ENCODE data around the gene KCTD17. TPM values are rescaled to one million over a fixed set of nuclear protein-coding genes. Genes with fewer than 3 reads are reported as not detected.

KCTD17 gene
- total RNA-seq, 1 donor, result 25.0 TPM

DNA sequence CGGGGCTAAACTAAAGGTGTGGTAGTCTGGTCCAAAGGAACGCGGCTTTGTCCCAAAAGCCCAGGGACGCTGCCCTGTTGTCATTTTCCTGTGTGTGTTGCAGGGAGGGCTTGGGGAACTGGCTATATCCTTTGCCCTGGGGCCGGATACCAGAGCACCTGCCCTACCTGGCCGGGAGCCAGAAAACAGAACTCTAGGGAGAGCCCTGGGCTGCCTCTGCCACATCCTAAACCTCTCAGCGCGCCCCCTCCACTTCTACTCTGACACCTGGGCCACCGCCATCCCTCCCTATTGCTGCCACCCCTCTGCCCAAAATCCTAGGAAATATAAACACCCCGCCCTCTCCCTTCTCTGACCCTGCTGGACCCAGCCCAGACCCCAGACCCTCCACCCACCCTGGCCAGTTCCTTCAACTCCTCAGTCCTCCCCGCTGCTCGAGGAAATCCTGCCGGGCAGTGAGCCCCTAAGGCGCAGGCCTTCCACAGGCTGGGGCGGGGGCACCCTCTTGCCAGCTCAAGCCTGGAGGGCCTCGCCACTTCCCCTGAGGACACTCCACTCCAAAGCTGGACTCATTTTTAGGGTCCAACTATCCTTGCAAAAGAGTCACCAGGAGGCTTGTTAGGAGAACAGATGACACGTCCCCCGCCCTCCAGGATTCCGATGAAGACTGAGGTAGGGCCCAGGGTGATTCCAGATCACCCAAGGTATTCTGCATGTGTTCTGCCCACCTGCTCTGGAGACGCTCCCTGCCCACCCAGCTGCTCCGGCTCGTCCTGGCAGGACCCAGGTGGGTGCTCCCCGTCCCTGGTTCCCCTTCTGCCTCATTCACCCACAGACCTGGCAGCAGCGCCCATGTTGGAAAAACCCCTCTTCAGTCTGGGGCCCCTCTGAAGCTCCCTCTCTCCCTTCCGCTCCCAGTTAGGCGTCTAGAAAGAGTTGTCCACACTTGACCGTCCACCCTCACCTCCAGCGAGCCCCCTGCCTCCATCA, 12.2 kb downstream of the KCTD17 start:
- H3K27ac ChIP-seq (ENCODE audit: low read depth, low read length), result no peak overlapping the region
- no peak overlapping the region for H3K4me2 ChIP-seq (ENCODE audit: insufficient read depth, low read length)
- H3K79me2 ChIP-seq (ENCODE audit: insufficient read depth, low read length), result no peaks in the 10 kb centered on the region
- TF ChIP-seq, protein P1, sequence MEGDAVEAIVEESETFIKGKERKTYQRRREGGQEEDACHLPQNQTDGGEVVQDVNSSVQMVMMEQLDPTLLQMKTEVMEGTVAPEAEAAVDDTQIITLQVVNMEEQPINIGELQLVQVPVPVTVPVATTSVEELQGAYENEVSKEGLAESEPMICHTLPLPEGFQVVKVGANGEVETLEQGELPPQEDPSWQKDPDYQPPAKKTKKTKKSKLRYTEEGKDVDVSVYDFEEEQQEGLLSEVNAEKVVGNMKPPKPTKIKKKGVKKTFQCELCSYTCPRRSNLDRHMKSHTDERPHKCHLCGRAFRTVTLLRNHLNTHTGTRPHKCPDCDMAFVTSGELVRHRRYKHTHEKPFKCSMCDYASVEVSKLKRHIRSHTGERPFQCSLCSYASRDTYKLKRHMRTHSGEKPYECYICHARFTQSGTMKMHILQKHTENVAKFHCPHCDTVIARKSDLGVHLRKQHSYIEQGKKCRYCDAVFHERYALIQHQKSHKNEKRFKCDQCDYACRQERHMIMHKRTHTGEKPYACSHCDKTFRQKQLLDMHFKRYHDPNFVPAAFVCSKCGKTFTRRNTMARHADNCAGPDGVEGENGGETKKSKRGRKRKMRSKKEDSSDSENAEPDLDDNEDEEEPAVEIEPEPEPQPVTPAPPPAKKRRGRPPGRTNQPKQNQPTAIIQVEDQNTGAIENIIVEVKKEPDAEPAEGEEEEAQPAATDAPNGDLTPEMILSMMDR (IDR thresholded peaks at IDR 0.05; ENCODE audit: extremely low read depth, low read depth, low read length), result no peak
- peaks cover 3% of the 10 kb centered on the region for H4K20me1 ChIP-seq (ENCODE audit: insufficient read depth, low read length)
- no peaks in the 10 kb centered on the region for H3K9me3 ChIP-seq (ENCODE audit: low read depth, low read length)
- peak; percentile 76 for DNase-seq (ENCODE audit: insufficient read length, low spot score, missing footprints)
- H3K4me3 ChIP-seq (ENCODE audit: insufficient read depth, low read length), result no peak overlapping the region
- peaks cover 12% of the 10 kb centered on the region for H3K27me3 ChIP-seq (ENCODE audit: insufficient read depth, low read length)
- H3K36me3 ChIP-seq (ENCODE audit: insufficient read depth, low read length), result no peaks in the 10 kb centered on the region
- H2AFZ ChIP-seq (ENCODE audit: low read length), result no peak overlapping the region
- no peaks in the 10 kb centered on the region for H3K4me1 ChIP-seq (ENCODE audit: insufficient read depth, low read length)

DNA sequence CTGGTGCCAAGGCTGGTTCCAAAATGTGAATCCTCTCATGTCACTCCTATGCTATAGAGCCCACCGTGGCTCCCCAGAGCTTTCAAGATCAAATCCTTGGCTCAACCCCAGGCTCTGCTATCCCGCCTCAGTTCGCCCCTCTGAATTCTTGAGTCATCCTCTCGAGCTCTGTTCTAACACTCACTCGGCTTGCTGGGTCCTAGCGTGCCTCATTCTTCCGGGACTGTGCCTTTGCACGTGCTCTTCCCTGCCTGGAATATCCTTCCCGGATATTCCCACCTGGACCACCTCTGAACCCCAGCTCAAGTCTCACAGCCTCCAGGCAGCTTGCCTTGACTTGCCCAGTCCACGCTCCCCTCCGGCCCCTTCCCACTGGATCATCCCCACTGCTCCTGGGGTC, 13.0 kb downstream of the KCTD17 start:
- TF ChIP-seq, protein P1 (IDR thresholded peaks at IDR 0.05; ENCODE audit: extremely low read depth, low read depth, low read length), result no peak

DNA sequence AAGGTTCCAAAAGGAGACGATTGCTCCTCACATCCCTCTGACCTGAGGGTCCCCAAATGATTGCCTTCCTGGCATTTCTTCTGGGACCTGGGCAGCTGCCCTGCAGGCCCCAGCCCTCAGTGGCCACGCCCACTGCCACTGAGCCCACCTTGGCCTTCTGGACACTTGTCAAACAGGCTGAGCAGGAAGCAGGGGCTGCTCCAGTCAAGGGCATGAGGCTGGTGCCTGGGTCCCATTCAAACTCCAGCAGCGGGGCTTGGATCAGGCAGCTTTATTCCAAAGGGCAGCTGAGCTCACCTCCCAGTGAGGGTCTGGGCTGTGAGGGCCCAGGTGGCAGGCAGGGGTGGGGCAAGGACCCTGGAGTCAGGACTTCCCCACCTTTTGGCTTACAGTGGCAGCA, 13.6 kb downstream of the KCTD17 start:
- Histone ChIP-seq H3K4me2 (ENCODE audit: insufficient read depth, low read length) (no peak overlapping the region), H2AFZ (ENCODE audit: low read length) (no peak overlapping the region)
- no peak for DNase-seq (ENCODE audit: insufficient read length, low spot score, missing footprints)

More for the DNA sequence above, 13.0 kb downstream of the KCTD17 start:
- Histone ChIP-seq H3K27ac (ENCODE audit: low read depth, low read length) (no peak overlapping the region), H3K79me2 (ENCODE audit: insufficient read depth, low read length) (no peaks in the 10 kb centered on the region), H3K36me3 (ENCODE audit: insufficient read depth, low read length) (no peaks in the 10 kb centered on the region), H3K27me3 (ENCODE audit: insufficient read depth, low read length) (peaks cover 19% of the 10 kb centered on the region), H2AFZ (ENCODE audit: low read length) (no peak overlapping the region), H4K20me1 (ENCODE audit: insufficient read depth, low read length) (peaks cover 3% of the 10 kb centered on the region), H3K9me3 (ENCODE audit: low read depth, low read length) (no peaks in the 10 kb centered on the region), H3K4me1 (ENCODE audit: insufficient read depth, low read length) (no peaks in the 10 kb centered on the region), H3K4me2 (ENCODE audit: insufficient read depth, low read length) (no peak overlapping the region), H3K4me3 (ENCODE audit: insufficient read depth, low read length) (no peak overlapping the region)
- DNase-seq (ENCODE audit: insufficient read length, low spot score, missing footprints), result no peak

DNA sequence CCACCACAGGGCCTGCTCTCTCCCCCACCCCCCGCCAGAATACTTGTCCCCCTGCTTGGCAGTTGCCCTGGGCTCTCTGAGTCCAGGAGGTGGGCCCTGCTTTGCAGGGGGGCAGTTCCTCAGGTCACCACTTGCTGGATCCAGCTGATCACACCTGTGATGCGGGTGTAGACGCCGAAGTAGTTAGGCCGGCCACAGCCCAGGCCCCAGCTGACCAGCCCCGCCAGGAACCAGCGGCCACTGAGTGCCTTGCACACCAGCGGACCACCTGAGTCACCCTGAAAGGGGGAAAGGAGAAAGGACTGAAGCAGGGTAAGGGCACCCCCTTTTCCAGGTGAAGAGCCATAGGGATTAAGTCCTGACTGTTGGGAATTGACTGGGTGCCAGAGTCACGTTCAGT, 14.4 kb downstream of the KCTD17 start:
- Histone ChIP-seq H3K27ac (ENCODE audit: low read depth, low read length) (no peak overlapping the region), H3K4me3 (ENCODE audit: insufficient read depth, low read length) (no peak overlapping the region), H3K79me2 (ENCODE audit: insufficient read depth, low read length) (no peaks in the 10 kb centered on the region), H2AFZ (ENCODE audit: low read length) (no peak overlapping the region), H4K20me1 (ENCODE audit: insufficient read depth, low read length) (peaks cover 3% of the 10 kb centered on the region), H3K4me2 (ENCODE audit: insufficient read depth, low read length) (no peak overlapping the region), H3K27me3 (ENCODE audit: insufficient read depth, low read length) (peaks cover 25% of the 10 kb centered on the region), H3K4me1 (ENCODE audit: insufficient read depth, low read length) (no peaks in the 10 kb centered on the region), H3K9me3 (ENCODE audit: low read depth, low read length) (no peaks in the 10 kb centered on the region), H3K36me3 (ENCODE audit: insufficient read depth, low read length) (no peaks in the 10 kb centered on the region)
- TF ChIP-seq, protein P1 (IDR thresholded peaks at IDR 0.05; ENCODE audit: extremely low read depth, low read depth, low read length), result no peak
- peak; percentile 79 for DNase-seq (ENCODE audit: insufficient read length, low spot score, missing footprints)

More for the DNA sequence above, 13.6 kb downstream of the KCTD17 start:
- Histone ChIP-seq H3K27me3 (ENCODE audit: insufficient read depth, low read length) (peaks cover 25% of the 10 kb centered on the region), H4K20me1 (ENCODE audit: insufficient read depth, low read length) (peaks cover 3% of the 10 kb centered on the region), H3K36me3 (ENCODE audit: insufficient read depth, low read length) (no peaks in the 10 kb centered on the region), H3K9me3 (ENCODE audit: low read depth, low read length) (no peaks in the 10 kb centered on the region), H3K4me3 (ENCODE audit: insufficient read depth, low read length) (no peak overlapping the region), H3K4me1 (ENCODE audit: insufficient read depth, low read length) (no peaks in the 10 kb centered on the region), H3K79me2 (ENCODE audit: insufficient read depth, low read length) (no peaks in the 10 kb centered on the region), H3K27ac (ENCODE audit: low read depth, low read length) (no peak overlapping the region)
- TF ChIP-seq, protein P1 (IDR thresholded peaks at IDR 0.05; ENCODE audit: extremely low read depth, low read depth, low read length), result no peak

Data from osteoblast (primary cell).